H7 (cell line): ENCODE measurements around the gene TMEM198. TPM values are rescaled to one million over a fixed set of nuclear protein-coding genes. Genes with fewer than 3 reads are reported as not detected.
A peak's percentile ranks its signal among the peaks of the same experiment; 100 is the strongest.

Experiments
- DNase-seq: peaks from one replicate; pipeline ENCODE4 v3.0.0; 2012
- H3K27me3 ChIP-seq: 2 replicates; pipeline ENCODE4 v1.6.0; 2011; ENCODE audit warnings: mild to moderate bottlenecking, low read length; ENCODE audit not compliant: control insufficient read depth, insufficient read depth
- H3K36me3 ChIP-seq: replicated peaks from 2 replicates; pipeline ENCODE4 v1.5.1; 2011; ENCODE audit warnings: low read length; ENCODE audit not compliant: control insufficient read depth, insufficient read depth
- H3K4me3 ChIP-seq: 2 replicates; pipeline ENCODE4 v1.5.1; 2011; ENCODE audit warnings: low read depth, mild to moderate bottlenecking, control low read depth, low read length, moderate library complexity; ENCODE audit not compliant: insufficient read depth
- total RNA-seq: library from RNA; depleted of rRNA; stranded (reverse); fragments of >200 nt; shearing (Covaris generic); gene quantifications from 2 replicates; pipeline ENCODE4 v1.2.3, GENCODE V29; 2014; rRNA removed

TMEM198 gene
- total RNA-seq, 1 experiment from 2014 or later, result 4.2 TPM

- H3K4me3 ChIP-seq, result no peak overlapping the region
- no peak for DNase-seq
- H3K27me3 ChIP-seq, result no peaks in the 10 kb centered on the region
- H3K36me3 ChIP-seq, result no peaks in the 10 kb centered on the region
These were observed 35.2 kb downstream of the TMEM198 start for GRCh38 chr2:219578811-219579613.

GRCh38 chr2:219581346-219581745 lies 37.5 kb downstream of the TMEM198 start:
- H3K36me3 ChIP-seq, result no peaks in the 10 kb centered on the region
- no peaks in the 10 kb centered on the region for H3K27me3 ChIP-seq
- no peak for DNase-seq
- H3K4me3 ChIP-seq, result no peak overlapping the region

GRCh38 chr2:219591091-219591490 lies 47.3 kb downstream of the TMEM198 start:
- H3K36me3 ChIP-seq, result no peaks in the 10 kb centered on the region
- no peak overlapping the region for H3K4me3 ChIP-seq
- H3K27me3 ChIP-seq, result no peaks in the 10 kb centered on the region
- no peak for DNase-seq

- Histone ChIP-seq H3K4me3 (no peak overlapping the region), H3K27me3 (no peaks in the 10 kb centered on the region), H3K36me3 (no peaks in the 10 kb centered on the region)
- no peak for DNase-seq
These were observed 48.9 kb downstream of the TMEM198 start for GRCh38 chr2:219592736-219593135.

- Histone ChIP-seq H3K4me3 (no peak overlapping the region), H3K27me3 (no peaks in the 10 kb centered on the region), H3K36me3 (no peaks in the 10 kb centered on the region)
- DNase-seq, result no peak
These were observed 49.3 kb downstream of the TMEM198 start for GRCh38 chr2:219593154-219593553.

GRCh38 chr2:219595256-219595655 lies 51.4 kb downstream of the TMEM198 start:
- DNase-seq, result peak; percentile 67

GRCh38 chr2:219596954-219597551 lies 53.2 kb downstream of the TMEM198 start:
- peak; percentile 61 for DNase-seq
- Histone ChIP-seq H3K36me3 (peaks cover 2% of the 10 kb centered on the region), H3K4me3 (peak overlapping the region; percentile 52), H3K27me3 (no peaks in the 10 kb centered on the region)

More at GRCh38 chr2:219595256-219595655, 51.4 kb downstream of the TMEM198 start:
- H3K4me3 ChIP-seq, result no peak overlapping the region
- no peaks in the 10 kb centered on the region for H3K27me3 ChIP-seq
- no peaks in the 10 kb centered on the region for H3K36me3 ChIP-seq

- DNase-seq, result peak; percentile 97
- Histone ChIP-seq H3K36me3 (peaks cover 2% of the 10 kb centered on the region), H3K4me3 (peak within 1 kb of the TSS; percentile 52), H3K27me3 (no peaks in the 10 kb centered on the region)
These were observed 53.9 kb downstream of the TMEM198 start, which contains the start of gene STK11IP for GRCh38 chr2:219597552-219598307. STK11IP (plus strand) TSS chr2:219597857; CDS start chr2:219598120, 263 bp downstream.

- DNase-seq, result no peak
- Histone ChIP-seq H3K4me3 (peak overlapping the region; percentile 52), H3K27me3 (no peaks in the 10 kb centered on the region), H3K36me3 (peaks cover 2% of the 10 kb centered on the region)
These were observed 54.7 kb downstream of the TMEM198 start for GRCh38 chr2:219598308-219599078.

Other genes with a start within 250 kb of the TMEM198 start
- gene PTPRN, start 234.6 kb upstream of the TMEM198 start, total RNA-seq, result 0.73 and 2.0 TPM in 2 replicates
- not detected in 2 replicates for gene RESP18, start 211.3 kb upstream of the TMEM198 start, total RNA-seq
- gene DNPEP, start 156.1 kb upstream of the TMEM198 start, total RNA-seq, result 44.8 and 55.5 TPM in 2 replicates
- gene DES, start 125.7 kb upstream of the TMEM198 start, total RNA-seq, result 14.7 and 18.8 TPM in 2 replicates
- 25.3 and 27.4 TPM in 2 replicates for gene SPEG, start 109.2 kb upstream of the TMEM198 start, total RNA-seq
- gene GMPPA, start 45.1 kb upstream of the TMEM198 start, total RNA-seq, result 53.4 and 71.7 TPM in 2 replicates
- gene ASIC4, start 29.5 kb upstream of the TMEM198 start, total RNA-seq, result 0.07 and 1.2 TPM in 2 replicates
- gene CHPF, start 219 bp upstream of the TMEM198 start, total RNA-seq, result 104 and 113 TPM in 2 replicates
- gene OBSL1, start 27.5 kb downstream of the TMEM198 start, total RNA-seq, result 155 and 158 TPM in 2 replicates
- gene INHA, start 28.3 kb downstream of the TMEM198 start, total RNA-seq, result 1.8 and 6.5 TPM in 2 replicates
- gene STK11IP, start 53.8 kb downstream of the TMEM198 start, total RNA-seq, result 26.6 and 37.2 TPM in 2 replicates
- gene SLC4A3, start 83.6 kb downstream of the TMEM198 start, total RNA-seq, result 6.9 and 8.2 TPM in 2 replicates